Panc1 (cell line): ENCODE results near the gene NALCN. TPM values are rescaled to one million over a fixed set of nuclear protein-coding genes. Genes with fewer than 3 reads are reported as not detected.

ENCODE experiments used
- ATAC-seq: fragments of 200-7000 bp; cut with Tn5 transposase; 2 replicates; pipeline ENCODE4 v1.9.1; 2020; ENCODE audit warnings: mild to moderate bottlenecking, moderate library complexity
- BruUV-seq: library from RNA; stranded (reverse); fragments of 400-500 nt; replicated peaks from 2 replicates; lab custom pipeline; 2021; lab: Mats Ljungman, UMichigan
- CTCF ChIA-PET: fragments of 300-600 bp; sonication (Branson Sonifier 250); formaldehyde crosslinking; loops from one replicate; lab custom pipeline; 2022; ENCODE audit warnings: antibody characterized with exemption; lab: Charles Lee
- POLR2A ChIA-PET: fragments of 300-600 bp; sonication (Branson Sonifier 250); formaldehyde crosslinking; loops from one replicate; lab custom pipeline; 2022; ENCODE audit warnings: antibody characterized with exemption; lab: Charles Lee
- DNase-seq: peaks from one replicate; pipeline ENCODE4 v3.0.0-alpha.2; 2010; ENCODE audit warnings: low read depth, low spot score
- H3K27ac ChIP-seq: 2 replicates; pipeline ENCODE4 v1.5.1; 2011; ENCODE audit warnings: mild to moderate bottlenecking, low read length, inconsistent platforms
- H3K27me3 ChIP-seq: fragments of 200-500 bp; sonication (Bioruptor generic); 2 replicates; pipeline ENCODE4 v1.6.0; 2014; ENCODE audit warnings: low read length, inconsistent platforms; ENCODE audit not compliant: control insufficient read depth, insufficient read depth
- H3K36me3 ChIP-seq: fragments of 200-500 bp; sonication (Bioruptor generic); 2 replicates; pipeline ENCODE4 v1.5.1; 2014; ENCODE audit warnings: inconsistent platforms, mild to moderate bottlenecking, low read length, moderate library complexity; ENCODE audit not compliant: control insufficient read depth, insufficient read depth
- H3K4me1 ChIP-seq: 2 replicates; pipeline ENCODE4 v1.5.1; 2011; ENCODE audit warnings: inconsistent platforms, mild to moderate bottlenecking, low read length, moderate library complexity; ENCODE audit not compliant: control insufficient read depth, insufficient read depth
- H3K4me3 ChIP-seq, 2 experiments: 2 replicates each; pipeline ENCODE4 v1.5.1; 2011 to 2012; ENCODE audit warnings: low read depth in 2 of 2, low read length in 2 of 2, mild to moderate bottlenecking in 2 of 2, inconsistent platforms in 1 of 2, moderate library complexity in 1 of 2
- H3K9me3 ChIP-seq: fragments of 200-500 bp; sonication (Bioruptor generic); 2 replicates; pipeline ENCODE4 v1.5.1; 2014; ENCODE audit warnings: low read depth, mild to moderate bottlenecking, inconsistent platforms, low read length, moderate library complexity; ENCODE audit not compliant: control insufficient read depth, insufficient read depth
- POLR2AphosphoS5 ChIP-seq: IDR thresholded peaks from 2 replicates; pipeline ENCODE4 v1.6.1; 2012; ENCODE audit warnings: mild to moderate bottlenecking, low read depth, low read length, moderate library complexity
- SIN3A ChIP-seq: IDR thresholded peaks from 2 replicates; pipeline ENCODE4 v1.6.1; 2012; ENCODE audit warnings: low read depth, mild to moderate bottlenecking, low read length, moderate library complexity, borderline replicate concordance; ENCODE audit not compliant: insufficient read depth
- TCF7L2 ChIP-seq: IDR thresholded peaks from 2 replicates; pipeline ENCODE4 v1.6.1; 2011; ENCODE audit warnings: mild to moderate bottlenecking, low read depth, low read length, inconsistent platforms
- in situ Hi-C: cut with HindIII; loops from 2 replicates; pipeline ENCODE4 v1.10.0; 2016; ENCODE audit warnings: low sequenced_read_pairs, low pct_unique_long_range_greater_than_20kb
- intact Hi-C: fragments of 100-400 bp; cut with micrococcal nuclease; formaldehyde crosslinking; loops from one replicate; pipeline ENCODE4 v1.10.0; 2022; ENCODE audit not compliant: unreplicated experiment
- total RNA-seq: library from RNA; stranded (reverse); gene quantifications from one replicate; pipeline ENCODE4 v1.2.1, GENCODE V29; 2021; ENCODE audit not compliant: unreplicated experiment
- TF ChIP-seq, protein P1 (sequence below): fragments of 450-650 bp; IDR thresholded peaks from 2 replicates; pipeline ENCODE4 v1.5.1; 2017; ENCODE audit warnings: mild to moderate bottlenecking
- TF ChIP-seq, protein P2 (sequence below), 2 experiments: IDR thresholded peaks; 2 replicates each; pipeline ENCODE4 v1.6.1; 2011 to 2012; ENCODE audit warnings: low read depth in 2 of 2, control low read depth in 1 of 2, low read length in 1 of 2, mild to moderate bottlenecking in 1 of 2, moderate library complexity in 1 of 2; ENCODE audit not compliant: insufficient read depth in 1 of 2

The NALCN gene
- total RNA-seq, 1 experiment from 2014 or later = 10.9 TPM

DNA sequence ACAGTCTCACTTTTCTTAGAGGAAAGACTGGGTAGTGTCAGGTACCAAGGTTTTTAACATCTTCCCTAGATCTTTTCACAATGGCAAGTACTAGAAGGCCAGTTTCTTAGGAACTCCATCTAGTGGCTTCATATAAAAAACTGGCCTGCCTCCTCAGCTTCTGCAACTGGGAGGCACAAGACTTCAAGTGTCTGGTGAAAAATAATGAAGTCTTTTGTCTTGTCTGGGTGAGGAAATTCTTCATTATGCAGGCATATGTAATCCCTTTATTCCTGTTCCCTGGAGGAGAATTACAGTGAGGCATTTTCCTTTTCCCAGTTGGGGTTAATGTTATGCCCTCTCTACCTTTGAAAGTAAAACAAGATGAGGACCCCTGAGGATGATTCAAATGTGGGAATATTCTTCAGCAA lies 300.5 kb downstream of the NALCN start:
- H3K4me3 ChIP-seq = no peak overlapping the region
- intact Hi-C loops = no loop called here
- H3K4me1 ChIP-seq = no peaks in the 10 kb centered on the region
- no peaks in the 10 kb centered on the region for H3K27me3 ChIP-seq
- no TSS peak for BruUV-seq
- CTCF ChIA-PET = no interaction called here
- ATAC-seq (no peak), DNase-seq (no peak)
- POLR2A ChIA-PET = no interaction called here
- no peaks in the 10 kb centered on the region for H3K9me3 ChIP-seq
- H3K27ac ChIP-seq = no peak overlapping the region
- TF ChIP-seq, protein P1, sequence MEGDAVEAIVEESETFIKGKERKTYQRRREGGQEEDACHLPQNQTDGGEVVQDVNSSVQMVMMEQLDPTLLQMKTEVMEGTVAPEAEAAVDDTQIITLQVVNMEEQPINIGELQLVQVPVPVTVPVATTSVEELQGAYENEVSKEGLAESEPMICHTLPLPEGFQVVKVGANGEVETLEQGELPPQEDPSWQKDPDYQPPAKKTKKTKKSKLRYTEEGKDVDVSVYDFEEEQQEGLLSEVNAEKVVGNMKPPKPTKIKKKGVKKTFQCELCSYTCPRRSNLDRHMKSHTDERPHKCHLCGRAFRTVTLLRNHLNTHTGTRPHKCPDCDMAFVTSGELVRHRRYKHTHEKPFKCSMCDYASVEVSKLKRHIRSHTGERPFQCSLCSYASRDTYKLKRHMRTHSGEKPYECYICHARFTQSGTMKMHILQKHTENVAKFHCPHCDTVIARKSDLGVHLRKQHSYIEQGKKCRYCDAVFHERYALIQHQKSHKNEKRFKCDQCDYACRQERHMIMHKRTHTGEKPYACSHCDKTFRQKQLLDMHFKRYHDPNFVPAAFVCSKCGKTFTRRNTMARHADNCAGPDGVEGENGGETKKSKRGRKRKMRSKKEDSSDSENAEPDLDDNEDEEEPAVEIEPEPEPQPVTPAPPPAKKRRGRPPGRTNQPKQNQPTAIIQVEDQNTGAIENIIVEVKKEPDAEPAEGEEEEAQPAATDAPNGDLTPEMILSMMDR = peak; percentile 12; the same call in 1 of the 2 replicates
- TF ChIP-seq, protein P2, sequence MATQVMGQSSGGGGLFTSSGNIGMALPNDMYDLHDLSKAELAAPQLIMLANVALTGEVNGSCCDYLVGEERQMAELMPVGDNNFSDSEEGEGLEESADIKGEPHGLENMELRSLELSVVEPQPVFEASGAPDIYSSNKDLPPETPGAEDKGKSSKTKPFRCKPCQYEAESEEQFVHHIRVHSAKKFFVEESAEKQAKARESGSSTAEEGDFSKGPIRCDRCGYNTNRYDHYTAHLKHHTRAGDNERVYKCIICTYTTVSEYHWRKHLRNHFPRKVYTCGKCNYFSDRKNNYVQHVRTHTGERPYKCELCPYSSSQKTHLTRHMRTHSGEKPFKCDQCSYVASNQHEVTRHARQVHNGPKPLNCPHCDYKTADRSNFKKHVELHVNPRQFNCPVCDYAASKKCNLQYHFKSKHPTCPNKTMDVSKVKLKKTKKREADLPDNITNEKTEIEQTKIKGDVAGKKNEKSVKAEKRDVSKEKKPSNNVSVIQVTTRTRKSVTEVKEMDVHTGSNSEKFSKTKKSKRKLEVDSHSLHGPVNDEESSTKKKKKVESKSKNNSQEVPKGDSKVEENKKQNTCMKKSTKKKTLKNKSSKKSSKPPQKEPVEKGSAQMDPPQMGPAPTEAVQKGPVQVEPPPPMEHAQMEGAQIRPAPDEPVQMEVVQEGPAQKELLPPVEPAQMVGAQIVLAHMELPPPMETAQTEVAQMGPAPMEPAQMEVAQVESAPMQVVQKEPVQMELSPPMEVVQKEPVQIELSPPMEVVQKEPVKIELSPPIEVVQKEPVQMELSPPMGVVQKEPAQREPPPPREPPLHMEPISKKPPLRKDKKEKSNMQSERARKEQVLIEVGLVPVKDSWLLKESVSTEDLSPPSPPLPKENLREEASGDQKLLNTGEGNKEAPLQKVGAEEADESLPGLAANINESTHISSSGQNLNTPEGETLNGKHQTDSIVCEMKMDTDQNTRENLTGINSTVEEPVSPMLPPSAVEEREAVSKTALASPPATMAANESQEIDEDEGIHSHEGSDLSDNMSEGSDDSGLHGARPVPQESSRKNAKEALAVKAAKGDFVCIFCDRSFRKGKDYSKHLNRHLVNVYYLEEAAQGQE (IDR thresholded peaks at IDR 0.05; ENCODE audit: insufficient read depth in 1 of 2, low read depth in 2 of 2, low read length in 1 of 2) = no peak
- in situ Hi-C loops = no loop called here
- no peaks in the 10 kb centered on the region for H3K36me3 ChIP-seq

DNA sequence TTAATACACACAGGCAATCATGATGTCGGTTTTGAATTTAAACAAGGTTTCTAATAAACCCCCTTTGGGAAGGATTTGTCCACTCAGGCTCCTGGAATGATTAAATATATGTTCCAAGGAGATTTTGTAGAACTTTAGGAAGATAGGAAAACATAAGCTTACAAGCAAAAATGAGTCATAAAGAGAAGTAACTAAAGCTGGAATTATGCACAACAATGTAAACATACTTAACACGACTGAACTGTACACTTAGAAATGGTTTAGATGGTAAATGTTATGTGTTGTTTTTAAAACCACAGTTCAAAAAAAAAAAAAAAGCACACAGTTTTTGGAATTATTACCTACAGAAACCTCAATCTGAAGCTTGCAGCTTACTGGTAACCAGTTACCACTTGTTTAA lies 304.4 kb downstream of the NALCN start:
- Histone ChIP-seq H3K36me3 (no peaks in the 10 kb centered on the region), H3K9me3 (no peaks in the 10 kb centered on the region), H3K4me3 (no peak overlapping the region), H3K27ac (no peak overlapping the region), H3K27me3 (no peaks in the 10 kb centered on the region), H3K4me1 (no peaks in the 10 kb centered on the region)
- intact Hi-C loops = no loop called here
- no TSS peak for BruUV-seq
- DNase-seq = no peak
- ChIA-PET POLR2A (no interaction called here), CTCF (no interaction called here)
- no peak for ATAC-seq
- TF ChIP-seq TCF7L2 = no peak
- TF ChIP-seq, protein P1 = no peak
- no peak for TF ChIP-seq POLR2AphosphoS5
- TF ChIP-seq, protein P2 (IDR thresholded peaks at IDR 0.05; ENCODE audit: insufficient read depth in 1 of 2, low read depth in 2 of 2, low read length in 1 of 2) = no peak
- no peak for TF ChIP-seq SIN3A
- in situ Hi-C loops = no loop called here
